NCI-H510A (cell line): ENCODE results near the gene CFAP47.
"Not testable (repeated sequence)": the region's sequence is repeated elsewhere in the genome, so short reads cannot be mapped to it uniquely, and the experiment has no call there.

Experiments
- DNase-seq: peaks from one replicate; lab custom pipeline; 2025; lab: John Stamatoyannopoulos, UW

The CFAP47 gene

GRCh38 chrX:35919536-35920309 is at the start of gene CFAP47:
Gene CFAP47, plus strand, starts transcription at chrX:35919734. Its CDS starts 66 bp downstream, at chrX:35919800.
- DNase-seq: peak; percentile 16

- DNase-seq: no peak
Measured at GRCh38 chrX:35880601-35881000, 38.9 kb upstream of the CFAP47 start.

- no peak for DNase-seq
Measured at GRCh38 chrX:35886135-35886534, 33.4 kb upstream of the CFAP47 start.

- peak; percentile 28 for DNase-seq
Measured at GRCh38 chrX:35890699-35891098, 28.8 kb upstream of the CFAP47 start.

GRCh38 chrX:35986816-35987215 is 67.3 kb downstream of the CFAP47 start:
- DNase-seq: not testable (repeated sequence)

GRCh38 chrX:36007207-36007606 is 87.7 kb downstream of the CFAP47 start:
- DNase-seq: no peak

- DNase-seq: no peak
Measured at GRCh38 chrX:36019125-36019524, 99.6 kb downstream of the CFAP47 start.

- no peak for DNase-seq
Measured at GRCh38 chrX:36035550-36035949, 116.0 kb downstream of the CFAP47 start.

- no peak for DNase-seq
Measured at GRCh38 chrX:36062778-36063177, 143.2 kb downstream of the CFAP47 start.

- no peak for DNase-seq
Measured at GRCh38 chrX:36071061-36071460, 151.5 kb downstream of the CFAP47 start.

- not testable (repeated sequence) for DNase-seq
Measured at GRCh38 chrX:36075009-36075408, 155.5 kb downstream of the CFAP47 start.

GRCh38 chrX:36083256-36083655 is 163.7 kb downstream of the CFAP47 start:
- no peak for DNase-seq

- DNase-seq: no peak
Measured at GRCh38 chrX:36087366-36087765, 167.8 kb downstream of the CFAP47 start.

GRCh38 chrX:36088939-36089338 is 169.4 kb downstream of the CFAP47 start:
- not testable (repeated sequence) for DNase-seq

- DNase-seq: no peak
Measured at GRCh38 chrX:36102425-36102824, 182.9 kb downstream of the CFAP47 start.

GRCh38 chrX:36116222-36116621 is 196.7 kb downstream of the CFAP47 start:
- DNase-seq: no peak

- DNase-seq: no peak
Measured at GRCh38 chrX:36159254-36159653, 239.7 kb downstream of the CFAP47 start.

- DNase-seq: no peak
Measured at GRCh38 chrX:36160081-36160480, 240.5 kb downstream of the CFAP47 start.

- no peak for DNase-seq
Measured at GRCh38 chrX:36198575-36198974, 279.0 kb downstream of the CFAP47 start.

- DNase-seq: no peak
Measured at GRCh38 chrX:36199928-36200327, 280.4 kb downstream of the CFAP47 start.

- peak; percentile 4 for DNase-seq
Measured at GRCh38 chrX:36214924-36215323, 295.4 kb downstream of the CFAP47 start.

- no peak for DNase-seq
Measured at GRCh38 chrX:36218801-36219200, 299.3 kb downstream of the CFAP47 start.

- not testable (repeated sequence) for DNase-seq
Measured at GRCh38 chrX:36234840-36235528, 315.4 kb downstream of the CFAP47 start.
